Measurements from ENCODE around the gene NAV3. TPM values are rescaled to one million over a fixed set of nuclear protein-coding genes. Genes with fewer than 3 reads are reported as not detected.

Gene NAV3
- total and polyA plus RNA-seq, 7 donors = 0.47 to 4.2 (median 2.2) TPM

- intact Hi-C loops (cut with DNase I) = no loop called here
- no peak overlapping the region for H3K4me3 ChIP-seq
- H3K4me1 ChIP-seq = no peaks in the 10 kb centered on the region
- DNase-seq (no peak), ATAC-seq (no peak)
- TF ChIP-seq, protein P1, sequence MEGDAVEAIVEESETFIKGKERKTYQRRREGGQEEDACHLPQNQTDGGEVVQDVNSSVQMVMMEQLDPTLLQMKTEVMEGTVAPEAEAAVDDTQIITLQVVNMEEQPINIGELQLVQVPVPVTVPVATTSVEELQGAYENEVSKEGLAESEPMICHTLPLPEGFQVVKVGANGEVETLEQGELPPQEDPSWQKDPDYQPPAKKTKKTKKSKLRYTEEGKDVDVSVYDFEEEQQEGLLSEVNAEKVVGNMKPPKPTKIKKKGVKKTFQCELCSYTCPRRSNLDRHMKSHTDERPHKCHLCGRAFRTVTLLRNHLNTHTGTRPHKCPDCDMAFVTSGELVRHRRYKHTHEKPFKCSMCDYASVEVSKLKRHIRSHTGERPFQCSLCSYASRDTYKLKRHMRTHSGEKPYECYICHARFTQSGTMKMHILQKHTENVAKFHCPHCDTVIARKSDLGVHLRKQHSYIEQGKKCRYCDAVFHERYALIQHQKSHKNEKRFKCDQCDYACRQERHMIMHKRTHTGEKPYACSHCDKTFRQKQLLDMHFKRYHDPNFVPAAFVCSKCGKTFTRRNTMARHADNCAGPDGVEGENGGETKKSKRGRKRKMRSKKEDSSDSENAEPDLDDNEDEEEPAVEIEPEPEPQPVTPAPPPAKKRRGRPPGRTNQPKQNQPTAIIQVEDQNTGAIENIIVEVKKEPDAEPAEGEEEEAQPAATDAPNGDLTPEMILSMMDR (IDR thresholded peaks at IDR 0.05) = no peak
- no peaks in the 10 kb centered on the region for H3K9me3 ChIP-seq
- H3K36me3 ChIP-seq (ENCODE audit: insufficient read depth in 1 of 2, low read depth in 1 of 2) = no peaks in the 10 kb centered on the region
- 83 to 93% (median 88%) methylated on average over 1 of the region's 1 CpG for WGBS, 3 donors
- no peaks in the 10 kb centered on the region for H3K27me3 ChIP-seq (ENCODE audit: insufficient read depth in 3 of 3, low read length in 2 of 3)
- H3K27ac ChIP-seq = no peak overlapping the region
Measured at GRCh38 chr12:77907936-77908335, 77.2 kb downstream of the NAV3 start.

- Histone ChIP-seq H3K36me3 (ENCODE audit: insufficient read depth in 1 of 2, low read depth in 1 of 2) (no peaks in the 10 kb centered on the region), H3K9me3 (no peaks in the 10 kb centered on the region), H3K4me3 (no peak overlapping the region), H3K27me3 (ENCODE audit: insufficient read depth in 3 of 3, low read length in 2 of 3) (no peaks in the 10 kb centered on the region), H3K4me1 (no peaks in the 10 kb centered on the region), H3K27ac (no peak overlapping the region)
- intact Hi-C loops (cut with DNase I) = no loop called here
- TF ChIP-seq, protein P1 (IDR thresholded peaks at IDR 0.05) = no peak
- no peak for DNase-seq
- no peak for ATAC-seq
- WGBS, 3 donors = 12 to 21% (median 14%) methylated on average over 2 of the region's 2 CpGs
Measured at GRCh38 chr12:77914081-77914488, 83.4 kb downstream of the NAV3 start.

GRCh38 chr12:77915071-77915600 is 84.4 kb downstream of the NAV3 start:
- TF ChIP-seq, protein P1 (IDR thresholded peaks at IDR 0.05) = no peak
- no peaks in the 10 kb centered on the region for H3K36me3 ChIP-seq (ENCODE audit: insufficient read depth in 1 of 2, low read depth in 1 of 2)
- H3K4me3 ChIP-seq = no peak overlapping the region
- no peaks in the 10 kb centered on the region for H3K4me1 ChIP-seq
- no peaks in the 10 kb centered on the region for H3K27me3 ChIP-seq (ENCODE audit: insufficient read depth in 3 of 3, low read length in 2 of 3)
- 3 to 15% (median 11%) methylated on average over 1 of the region's 1 CpG for WGBS, 3 donors
- H3K27ac ChIP-seq = no peak overlapping the region
- DNase-seq = no peak
- no peaks in the 10 kb centered on the region for H3K9me3 ChIP-seq
- ATAC-seq = no peak
- intact Hi-C loops (cut with DNase I) = no loop called here

DNA sequence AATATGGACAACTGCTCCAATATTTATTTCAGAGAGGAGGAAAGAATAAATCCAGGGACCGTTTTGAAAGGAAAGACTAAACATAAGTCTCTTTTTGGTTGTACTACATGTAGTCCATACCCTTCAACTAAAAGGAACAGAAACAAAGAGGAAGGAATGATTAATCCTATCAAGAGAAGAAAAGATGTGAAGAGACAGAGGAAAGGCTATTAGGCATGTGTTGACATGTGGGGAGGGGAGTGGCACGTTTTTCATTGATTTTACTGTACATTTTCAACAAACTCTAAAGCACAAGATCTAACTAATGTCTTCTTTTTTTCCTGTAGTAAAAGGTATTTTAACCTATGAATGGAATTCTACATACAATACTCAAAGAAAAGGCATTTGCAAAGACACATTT is 85.6 kb downstream of the NAV3 start:
- no peak for ATAC-seq

More for the DNA sequence above, 85.6 kb downstream of the NAV3 start:
- TF ChIP-seq, protein P1 (IDR thresholded peaks at IDR 0.05) = no peak
- no peaks in the 10 kb centered on the region for H3K27me3 ChIP-seq (ENCODE audit: insufficient read depth in 3 of 3, low read length in 2 of 3)
- no peak overlapping the region for H3K27ac ChIP-seq
- DNase-seq = no peak
- H3K4me3 ChIP-seq = no peak overlapping the region
- no peaks in the 10 kb centered on the region for H3K9me3 ChIP-seq
- intact Hi-C loops (cut with DNase I) = no loop called here
- no peaks in the 10 kb centered on the region for H3K4me1 ChIP-seq
- 69 to 82% (median 80%) methylated on average over 2 of the region's 2 CpGs for WGBS, 3 donors
- no peaks in the 10 kb centered on the region for H3K36me3 ChIP-seq (ENCODE audit: insufficient read depth in 1 of 2, low read depth in 1 of 2)
